OCI-LY1 (cell line): Measurements from ENCODE around the gene PI4KA.

Source experiments
- CTCF ChIP-seq: fragments of 200-600 bp; sonication (generic), shearing (Covaris generic); IDR thresholded peaks from 2 replicates; pipeline ENCODE4 v1.5.1; 2017; ENCODE audit warnings: mild to moderate bottlenecking, antibody characterized with exemption, low read length, moderate library complexity, mixed read lengths
- EZH2 ChIP-seq: fragments of 200-600 bp; sonication (generic), shearing (Covaris generic); IDR thresholded peaks from 2 replicates; pipeline ENCODE4 v1.8.0; 2017; ENCODE audit warnings: borderline replicate concordance, mixed run types, mild to moderate bottlenecking, antibody characterized with exemption, low read length, moderate library complexity, mixed read lengths

- TF ChIP-seq EZH2 (no peak), CTCF (no peak)
Measured at GRCh38 chr22:20747223-20747622, 111.4 kb downstream of the PI4KA start.
